Stimulated activated CD4-positive, alpha-beta T cell treated with anti-CD3 and anti-CD28 coated beads, Interleukin-4, amount 100 ng/mL, for 48 hours (primary cell): ENCODE measurements around the gene SUFU.
A peak's percentile ranks its signal among the peaks of the same experiment; 100 is the strongest.

Source experiments
- DNase-seq, 2 donors: peaks; one replicate each; pipeline ENCODE4 v3.0.0-alpha.2; 2020; ENCODE audit warnings: low read depth in 2 of 2

SUFU gene

GRCh38 chr10:102635377-102635776 is 131.6 kb downstream of the SUFU start:
- no peak for DNase-seq

DNA sequence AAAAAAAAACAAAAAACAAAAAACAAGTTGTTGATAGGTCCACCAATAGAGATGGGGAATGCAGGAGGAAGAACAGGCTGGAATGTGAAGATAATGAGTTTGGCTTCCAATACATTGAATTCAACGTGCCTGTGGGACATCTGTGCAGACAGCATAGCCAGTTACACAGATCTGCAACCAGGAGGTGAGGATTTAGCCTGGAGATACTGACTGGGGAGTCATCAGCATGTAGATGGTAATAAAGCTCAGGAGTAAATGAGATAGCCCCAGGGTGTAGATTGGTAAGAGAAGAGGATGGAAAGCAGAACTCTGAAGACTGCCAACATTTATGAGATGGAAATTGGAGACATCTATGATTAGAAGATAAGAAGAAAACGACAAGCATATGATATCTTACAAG is 135.8 kb downstream of the SUFU start:
- DNase-seq: no peak

DNA sequence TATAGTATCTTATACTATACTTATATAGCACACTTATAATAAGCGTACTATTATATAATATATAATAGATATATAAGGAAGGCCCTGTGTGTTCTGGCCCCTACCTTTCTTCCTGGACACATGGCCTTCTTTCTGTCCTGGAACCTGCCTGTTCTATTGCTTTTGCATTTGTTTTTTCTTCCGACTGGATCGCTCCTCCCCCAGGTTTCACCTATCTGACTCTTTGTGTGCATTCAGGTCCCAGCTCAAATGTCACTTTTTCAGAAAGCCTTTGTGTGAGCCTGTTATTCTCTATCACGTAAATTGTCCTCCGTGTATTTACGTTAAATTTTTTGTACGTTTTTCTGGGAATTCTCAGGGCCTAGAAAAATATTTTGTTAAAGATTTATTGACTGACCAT is 137.6 kb downstream of the SUFU start:
- no peak for DNase-seq

GRCh38 chr10:102641880-102642735 is 138.3 kb downstream of the SUFU start:
- DNase-seq: peak; percentile 97 to 99

DNA sequence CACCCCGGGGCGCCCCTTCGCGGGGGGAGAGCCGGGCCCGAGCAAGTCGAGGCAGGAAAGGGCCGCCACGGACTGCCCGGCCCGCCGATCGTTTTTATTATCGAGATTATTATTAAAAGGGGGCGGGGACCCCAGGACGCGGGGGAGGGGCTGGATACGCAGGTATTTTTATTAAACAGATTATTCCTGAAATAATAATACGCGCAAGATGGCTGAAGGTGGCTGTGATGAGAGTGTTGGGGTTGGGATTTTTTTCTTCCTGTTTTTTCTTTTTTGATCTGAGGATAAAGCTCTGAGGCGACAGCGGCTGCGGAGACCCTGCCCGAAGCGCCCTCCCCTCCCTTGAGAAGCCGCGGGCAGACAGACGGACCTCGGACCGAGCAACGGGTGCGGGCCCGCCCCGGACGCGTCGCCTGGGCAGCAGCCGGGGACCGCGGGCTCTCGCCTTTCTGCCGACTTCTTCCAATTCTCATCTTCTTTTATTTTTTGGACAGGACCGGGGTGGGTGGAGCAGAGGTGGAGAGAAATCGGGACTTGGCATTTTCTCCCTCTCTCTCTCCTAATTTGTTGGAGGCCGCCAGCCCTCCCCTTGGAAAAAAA is 139.1 kb downstream of the SUFU start:
- DNase-seq: no peak

DNA sequence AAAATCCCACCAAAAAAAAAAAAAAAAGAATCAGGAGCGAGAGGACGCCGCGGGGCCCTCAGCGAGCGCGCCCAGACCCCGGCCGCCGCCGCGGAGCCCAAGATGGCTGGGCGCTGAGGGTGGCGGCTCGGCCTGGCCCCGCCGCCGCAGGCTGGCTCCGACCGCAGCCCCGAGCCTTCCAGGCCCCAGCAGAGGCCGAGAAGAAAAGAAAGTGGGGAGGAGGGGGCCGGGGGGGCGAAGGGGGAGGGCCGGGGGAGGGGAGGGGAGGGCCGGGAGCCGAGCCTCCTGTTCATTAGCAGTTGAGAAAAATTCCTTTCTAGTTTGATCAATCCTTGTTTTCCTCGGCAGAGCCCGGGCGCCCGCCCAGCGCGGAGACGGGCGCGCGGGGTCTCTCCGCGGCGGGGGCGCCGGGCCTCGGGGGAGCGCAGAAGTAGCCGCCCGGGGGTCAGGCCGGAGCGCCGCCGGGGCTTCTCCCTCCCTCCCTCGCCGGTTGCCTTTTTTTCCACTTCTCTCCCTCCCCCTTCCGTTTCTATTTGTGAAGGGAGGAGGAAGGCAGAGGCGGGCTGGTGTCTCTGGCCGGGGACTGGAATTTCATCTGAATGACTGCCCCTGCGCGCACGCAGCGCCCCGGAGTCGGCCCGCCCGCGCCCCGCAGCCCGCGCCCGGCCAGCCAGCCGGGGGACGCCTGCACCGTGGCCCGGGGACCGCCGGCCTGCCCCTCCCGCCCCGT is 139.7 kb downstream of the SUFU start:
- DNase-seq: peak; percentile 40 to 54

DNA sequence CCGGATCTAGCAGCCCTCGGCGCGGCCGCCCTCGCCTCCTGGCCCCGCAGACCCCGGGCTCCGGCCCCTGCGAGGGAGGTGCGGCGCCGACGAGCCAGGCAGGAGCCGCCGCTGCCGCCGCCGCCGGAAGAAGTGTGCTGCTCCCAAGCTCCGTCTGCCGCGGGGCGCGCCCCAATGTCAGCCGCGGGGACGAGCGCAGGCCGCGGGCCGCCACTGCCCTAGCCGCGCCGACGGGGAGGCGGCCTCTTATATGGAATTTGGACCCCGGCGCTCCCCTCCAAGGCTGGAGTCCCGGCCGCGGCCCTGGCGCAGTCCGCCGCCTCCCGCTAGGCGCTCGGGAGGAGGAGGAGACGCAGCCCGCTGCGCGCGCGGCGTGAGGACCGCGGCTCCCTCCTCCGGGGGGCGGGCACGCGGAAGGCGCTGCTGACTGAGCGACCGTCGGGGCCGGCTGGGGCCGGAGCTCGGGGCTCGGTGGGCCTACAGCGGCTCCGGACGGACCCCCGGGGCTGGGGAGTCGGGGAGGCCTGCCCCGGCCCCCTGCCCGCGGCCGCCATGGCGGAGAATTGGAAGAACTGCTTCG is 140.4 kb downstream of the SUFU start, which contains the start of gene TRIM8:
TRIM8 (plus strand) TSS at position 414 of the 580 bp plus-strand sequence; CDS start at position 553, 139 bp downstream.
- peak; percentile 42 to 51 for DNase-seq

GRCh38 chr10:102644646-102645387 is 141.0 kb downstream of the SUFU start:
- DNase-seq: peak; percentile 70 to 73

- peak in 1 of 2 donors; percentile 17 for DNase-seq
Observed at GRCh38 chr10:102645388-102645740, 141.6 kb downstream of the SUFU start.

DNA sequence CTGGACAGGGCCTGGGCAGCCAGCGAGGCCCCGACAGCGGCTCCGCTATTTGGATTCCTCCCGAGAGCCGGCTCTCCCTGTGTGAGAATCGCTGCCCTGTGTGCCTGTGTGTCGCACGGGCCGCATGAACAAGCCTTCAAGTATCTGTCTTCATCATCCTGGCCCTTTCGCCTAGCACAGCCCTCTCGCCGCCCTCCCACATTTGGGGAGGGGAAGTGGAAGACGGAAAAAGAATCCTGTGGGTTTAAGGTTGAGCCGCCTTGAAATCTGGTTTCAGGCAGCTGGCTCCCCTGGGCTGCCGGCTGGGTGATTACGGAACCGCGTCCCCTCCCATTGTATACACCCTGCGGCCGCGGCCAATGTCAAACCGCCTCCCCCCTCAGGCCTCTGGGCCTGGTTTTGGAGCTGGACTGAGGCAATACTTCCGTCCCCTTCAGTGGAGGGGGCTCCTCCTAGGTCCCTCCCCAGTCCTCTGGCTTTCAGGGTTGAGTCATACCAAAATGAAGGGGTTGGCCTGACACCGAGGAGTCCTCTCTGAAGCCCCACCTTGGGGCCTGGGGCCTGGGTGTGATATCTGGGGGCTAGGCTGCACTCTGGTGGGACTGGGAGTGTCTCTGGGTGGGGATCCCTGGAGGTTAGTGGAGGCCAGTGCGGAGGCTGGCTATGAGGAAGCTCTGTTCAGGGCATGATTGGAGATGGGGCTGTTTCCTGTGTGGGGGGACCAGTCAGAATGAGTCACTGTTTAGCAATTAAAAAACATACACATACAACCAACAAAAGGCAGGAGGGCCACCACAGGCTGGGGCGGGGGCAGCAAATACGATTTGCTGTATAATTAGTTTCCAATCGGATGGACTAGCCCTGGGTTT is 142.2 kb downstream of the SUFU start:
- DNase-seq: peak; percentile 51 to 68

DNA sequence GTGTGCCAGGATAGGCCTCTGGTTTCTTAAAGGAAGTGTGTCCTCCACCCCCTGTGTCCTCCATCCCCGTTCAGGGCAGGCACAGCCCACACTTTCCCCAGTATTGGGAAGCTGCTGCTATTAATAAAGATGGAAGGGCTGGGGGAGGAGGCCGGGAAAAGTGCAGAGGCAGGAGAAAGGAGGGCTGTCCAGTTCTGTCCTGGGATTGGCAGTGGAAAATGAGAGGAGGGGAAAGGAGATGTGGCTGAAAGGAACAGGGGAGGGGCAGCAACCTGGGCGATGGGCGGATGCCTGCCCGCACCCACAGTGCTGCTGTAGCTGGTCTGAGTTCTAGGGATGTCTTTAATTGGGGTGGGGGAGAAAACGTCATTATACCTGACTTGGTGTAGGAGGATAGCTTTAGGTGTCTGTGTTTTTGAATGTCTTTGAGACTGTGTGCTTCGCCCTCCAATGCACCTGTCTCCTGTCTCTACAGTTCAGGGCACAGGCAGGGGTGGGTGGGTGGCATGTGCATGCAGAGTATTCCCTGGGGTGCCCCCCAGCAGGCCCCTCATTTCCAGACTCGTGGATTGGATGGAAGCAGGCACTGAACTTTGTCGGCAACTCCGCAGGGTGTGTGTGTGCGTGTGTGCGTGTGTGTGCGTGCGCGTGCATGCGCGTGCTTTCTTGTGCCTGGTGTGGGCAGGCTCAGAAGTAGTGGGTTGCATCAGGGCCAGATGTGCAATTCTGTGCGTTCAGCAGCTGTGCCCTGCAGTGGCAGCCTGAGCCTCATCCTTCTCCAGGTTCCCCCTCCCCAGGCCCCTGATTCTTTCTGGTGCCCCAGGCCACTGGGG is 143.1 kb downstream of the SUFU start:
- DNase-seq: peak; percentile 41 to 44

- DNase-seq: no peak
Observed at GRCh38 chr10:102647443-102648268, 143.9 kb downstream of the SUFU start.

DNA sequence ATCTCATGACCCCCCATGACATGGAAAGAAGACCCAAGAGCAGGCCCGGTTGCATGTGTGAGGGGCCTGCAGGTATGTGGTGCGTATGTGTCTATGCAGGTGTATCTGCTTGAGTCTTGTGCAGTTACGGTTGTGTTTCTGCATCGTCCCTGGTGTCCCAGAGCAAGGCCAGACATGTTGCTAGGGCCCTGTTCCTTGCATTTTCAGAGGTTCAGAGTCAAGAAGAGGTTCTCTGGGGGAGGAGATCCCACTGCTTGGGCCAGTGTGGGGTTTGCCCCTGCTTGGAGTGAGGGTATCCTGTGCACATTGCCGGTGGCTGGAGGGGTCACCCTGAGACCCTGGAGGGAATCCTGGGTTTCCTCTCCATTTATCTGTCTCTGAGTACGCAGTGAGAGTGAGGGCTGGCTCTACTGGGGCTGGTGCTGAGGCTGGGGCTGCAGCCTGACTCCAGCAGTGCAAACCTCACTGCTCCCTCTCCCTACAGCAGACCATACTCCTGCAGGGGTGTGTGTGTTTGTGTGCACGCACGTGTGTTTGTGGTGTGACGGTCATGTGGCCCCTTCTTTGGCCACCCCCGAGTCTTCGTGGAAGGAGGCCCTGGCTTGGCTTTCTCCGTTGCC is 144.6 kb downstream of the SUFU start:
- no peak for DNase-seq

DNA sequence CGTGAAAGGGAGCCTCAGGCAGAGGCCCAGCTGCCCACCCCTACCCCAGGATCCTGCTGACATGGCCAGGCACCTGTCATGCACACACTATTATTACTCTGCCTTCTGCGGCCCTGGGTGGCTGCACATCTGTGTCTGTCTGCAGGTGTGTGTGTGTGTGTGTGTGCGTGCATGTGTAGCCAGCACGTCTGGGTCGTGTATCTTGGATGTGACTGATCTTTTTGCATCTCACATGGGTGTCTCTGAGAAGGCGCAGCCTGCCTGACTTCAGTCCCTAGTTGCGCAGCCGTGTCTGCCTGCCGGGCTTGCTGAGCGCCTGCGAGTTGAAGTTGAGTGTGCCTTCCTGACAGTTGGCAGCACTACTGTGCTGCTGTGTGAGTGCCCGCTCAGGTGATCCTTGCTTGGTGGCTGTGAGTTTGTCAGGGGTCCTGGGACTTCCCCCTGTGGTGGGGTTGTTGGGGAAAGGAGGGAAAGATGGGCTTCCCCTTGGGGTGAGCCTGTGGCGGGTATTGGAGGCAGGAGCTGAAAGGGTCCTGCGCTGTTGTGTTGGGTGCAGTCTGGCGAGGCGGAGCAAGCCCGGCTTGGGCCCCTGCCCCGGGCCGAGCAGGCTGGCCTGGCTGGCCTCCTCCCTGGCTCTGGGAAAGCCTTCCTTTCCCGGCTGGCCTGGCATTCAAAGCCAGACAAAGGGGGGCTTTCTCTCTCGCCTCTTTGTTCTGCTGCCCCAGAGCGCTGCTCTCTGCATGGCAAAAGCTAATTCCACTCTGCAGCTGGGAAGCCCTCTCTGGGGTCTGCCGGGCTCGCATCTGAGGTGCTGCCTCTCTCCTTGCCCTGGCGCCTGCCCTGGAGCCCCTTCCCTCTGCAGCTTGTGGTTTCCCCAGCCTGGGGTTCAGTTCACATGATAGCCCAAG is 145.4 kb downstream of the SUFU start:
- DNase-seq: no peak

DNA sequence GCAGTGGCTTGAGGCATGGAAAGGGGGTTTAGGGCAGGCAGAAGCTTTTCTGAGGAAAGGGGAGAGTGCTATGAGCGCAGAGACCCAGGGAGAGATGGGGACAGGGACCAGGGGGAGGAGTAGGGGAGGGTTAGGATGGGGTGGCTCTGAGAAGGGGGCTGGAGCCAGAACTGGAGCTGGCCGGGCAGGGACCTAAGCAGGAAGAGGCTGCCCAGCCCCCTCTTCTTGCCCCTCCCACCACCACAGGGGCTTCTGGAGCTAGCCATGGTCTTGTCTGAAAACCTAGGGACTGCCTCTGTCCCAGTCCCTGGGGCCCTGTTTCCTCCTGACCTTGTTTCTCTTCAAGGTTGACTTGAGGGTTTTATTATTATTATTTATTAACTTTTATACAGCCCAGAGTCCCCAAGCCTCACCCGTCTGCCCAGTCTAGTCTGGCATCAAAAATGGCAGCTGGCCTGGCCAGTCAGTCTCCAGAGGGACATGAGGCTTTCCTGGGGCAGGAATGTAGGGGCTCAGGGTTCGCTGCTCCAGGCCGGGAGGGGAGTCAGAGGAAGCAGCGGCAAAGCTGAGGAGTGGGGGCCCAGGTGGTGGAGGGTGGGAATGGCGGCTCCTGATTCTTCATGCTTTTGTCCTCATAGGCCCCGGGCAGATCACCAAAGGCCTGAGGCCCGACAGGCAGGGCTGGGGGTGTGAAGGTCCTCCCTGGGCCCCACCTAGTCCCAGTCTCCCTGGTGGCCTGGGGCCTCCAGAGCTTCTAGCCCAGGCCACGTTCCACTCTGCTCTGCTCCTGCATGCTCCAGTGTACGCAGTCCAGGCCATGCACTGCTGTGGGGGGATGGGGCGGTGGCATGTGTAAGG is 146.3 kb downstream of the SUFU start:
- no peak for DNase-seq
